HepG2 (cell line): ENCODE measurements around the gene DCTN1. TPM values are rescaled to one million over a fixed set of nuclear protein-coding genes. Genes with fewer than 3 reads are reported as not detected.

Experiments
- ATAC-seq: fragments of 200-7000 bp; cut with Tn5 transposase; 3 replicates; pipeline ENCODE4 v1.9.1; 2020; ENCODE audit warnings: mild to moderate bottlenecking, moderate library complexity
- BruUV-seq: library from RNA; stranded (reverse); fragments of 400-500 nt; replicated peaks from 2 replicates; lab custom pipeline; 2021; lab: Mats Ljungman, UMichigan
- CTCF ChIA-PET: fragments of 300-600 bp; formaldehyde crosslinking; extraction: SDS; loops from one replicate; lab custom pipeline; 2021; ENCODE audit warnings: low total read pairs, inconsistent platforms, low intra/inter-chr PET ratio; lab: Yijun Ruan, JAX
- POLR2A ChIA-PET: fragments of 350-600 bp; sonication (Branson Sonifier 250); formaldehyde crosslinking; loops from one replicate; lab custom pipeline; 2020; ENCODE audit warnings: antibody characterized with exemption, inconsistent platforms; lab: Yijun Ruan, JAX
- DNase-seq: peaks from one replicate; pipeline ENCODE4 v3.0.0-alpha.2; 2015; ENCODE audit warnings: low spot score
- FAIRE-seq: peaks from 3 replicates; lab custom pipeline; 2011; peaks lifted over from hg19 to GRCh38; lab: Jason Lieb, UNC
- H2AFZ ChIP-seq: one replicate; pipeline ENCODE4 v1.6.1; 2011; ENCODE audit warnings: low read length, inconsistent platforms
- H3K27ac ChIP-seq: fragments of 300-600 bp; 3 replicates; pipeline ENCODE4 v1.8.0; 2011; ENCODE audit warnings: mixed run types, mild to moderate bottlenecking, mixed read lengths, low read length, inconsistent platforms; ENCODE audit not compliant: insufficient read depth; ENCODE audit errors: extremely low read length
- H3K27me3 ChIP-seq, 2 experiments: fragments of 200-600 bp in 1 of 2; 2 replicates in 1 of 2; 3 replicates in 1 of 2; pipeline versions ENCODE4 v1.6.0 to v1.8.0; 2011; ENCODE audit warnings: low read length in 2 of 2, mild to moderate bottlenecking in 2 of 2, moderate library complexity in 2 of 2, inconsistent platforms in 1 of 2; ENCODE audit not compliant: insufficient read depth in 2 of 2, control insufficient read depth in 1 of 2
- H3K36me3 ChIP-seq, 2 experiments: fragments of 200-600 bp in 1 of 2; replicated peaks in 1 of 2; 2 replicates in 1 of 2; 3 replicates in 1 of 2; pipeline versions ENCODE4 v1.5.1 to v1.8.0; 2011; ENCODE audit warnings: low read length in 2 of 2, inconsistent platforms in 1 of 2; ENCODE audit not compliant: insufficient read depth in 2 of 2, control insufficient read depth in 1 of 2
- H3K4me1 ChIP-seq: 2 replicates; pipeline ENCODE4 v1.5.1; 2012; ENCODE audit warnings: low read length, inconsistent platforms; ENCODE audit not compliant: insufficient read depth
- H3K4me2 ChIP-seq: 2 replicates; pipeline ENCODE4 v1.6.0; 2011; ENCODE audit warnings: low read depth, low read length, inconsistent platforms
- H3K4me3 ChIP-seq, 3 experiments: fragments of 200-600 bp in 1 of 3; sonication (generic), shearing (Covaris generic) in 1 of 3; replicated peaks in 1 of 3; 2 replicates each; pipeline ENCODE4 v1.5.1; 2011 to 2016; ENCODE audit warnings: low read length in 3 of 3, inconsistent platforms in 2 of 3, low read depth in 2 of 3, mild to moderate bottlenecking in 2 of 3, control low read depth in 1 of 3, mixed read lengths in 1 of 3; ENCODE audit not compliant: insufficient read depth in 1 of 3
- H3K79me2 ChIP-seq: one replicate; pipeline ENCODE4 v1.6.1; 2011; ENCODE audit warnings: low read length, inconsistent platforms; ENCODE audit not compliant: insufficient read depth
- H3K9ac ChIP-seq: 2 replicates; pipeline ENCODE4 v1.6.0; 2011; ENCODE audit warnings: mild to moderate bottlenecking, low read depth, low read length, inconsistent platforms; ENCODE audit not compliant: insufficient read depth
- H3K9me3 ChIP-seq: 2 replicates; pipeline ENCODE4 v1.5.1; 2012; ENCODE audit warnings: mild to moderate bottlenecking, low read length
- H4K20me1 ChIP-seq: 2 replicates; pipeline ENCODE4 v1.6.0; 2011; ENCODE audit warnings: inconsistent platforms, mild to moderate bottlenecking, low read length, moderate library complexity; ENCODE audit not compliant: insufficient read depth
- ATF3 ChIP-seq: sonication (generic); formaldehyde crosslinking; IDR thresholded peaks from 2 replicates; pipeline ENCODE4 v1.4.0; 2020; ENCODE audit warnings: missing genetic modification reagents
- RXRA ChIP-seq: sonication (generic); formaldehyde crosslinking; IDR thresholded peaks from 2 replicates; pipeline ENCODE4 v1.5.1; 2020; ENCODE audit warnings: missing genetic modification reagents
- SUZ12 ChIP-seq: fragments of 150-350 bp; IDR thresholded peaks from 2 replicates; pipeline ENCODE4 v1.6.1; 2014; ENCODE audit warnings: low read depth, low read length
- TIGD3 ChIP-seq: sonication (generic); formaldehyde crosslinking; IDR thresholded peaks from 2 replicates; pipeline ENCODE4 v1.5.1; 2020; ENCODE audit warnings: mild to moderate bottlenecking, missing genetic modification reagents, borderline replicate concordance
- ZNF430 ChIP-seq: sonication (generic); formaldehyde crosslinking; IDR thresholded peaks from 2 replicates; pipeline ENCODE4 v1.9.0; 2021; ENCODE audit warnings: mild to moderate bottlenecking, missing genetic modification reagents
- WGBS: methylation state at CpG from one replicate; pipeline ENCODE4 v1.1.6; 2017; ENCODE audit warnings: low lambda C conversion rate; 5-methylcytosine and 5-hydroxymethylcytosine counted together
- in situ Hi-C: cut with HindIII; loops from 2 replicates; pipeline ENCODE4 v1.10.0; 2017; ENCODE audit warnings: low pct_unique_long_range_greater_than_20kb; ENCODE audit not compliant: extremely low pct_ligation_motif_present
- intact Hi-C: fragments of 100-400 bp; cut with micrococcal nuclease; formaldehyde crosslinking; loops from one replicate; pipeline ENCODE4 v1.10.0; 2022; ENCODE audit not compliant: unreplicated experiment
- polyA plus RNA-seq, 8 experiments: library from polyadenylated mRNA; depleted of rRNA in 3 of 8; stranded (reverse) in 7 of 8; unstranded in 1 of 8; fragments of >200 nt; fragmentation: Illumina TruSeq in 4 of 8; extraction: Trizol in 4 of 8; gene quantifications; 2 replicates each; pipeline versions ENCODE4 v1.2.1 to v1.2.3, GENCODE V29; 2011 to 2016; ENCODE audit warnings: low read depth in 4 of 8, missing spikeins in 1 of 8, mixed read lengths in 1 of 8; ENCODE audit not compliant: insufficient read depth in 1 of 8
- total RNA-seq, 5 experiments: library from RNA; depleted of rRNA; stranded (reverse); fragments of >200 nt; fragmentation: Illumina TruSeq; extraction: Trizol; gene quantifications; 2 replicates each; pipeline ENCODE4 v1.2.3, GENCODE V29; 2016; ENCODE audit warnings: low read depth in 1 of 5
- TF ChIP-seq, protein P1 (sequence below): sonication (generic); formaldehyde crosslinking; IDR thresholded peaks from 2 replicates; pipeline ENCODE4 v1.5.0; 2020; ENCODE audit warnings: mild to moderate bottlenecking, missing genetic modification reagents, borderline replicate concordance

The DCTN1 gene
- total and polyA plus RNA-seq, 2 of the 13 experiments (the other 11 are each of a cell fraction or from before 2014, with no cell fraction given) = 73.2 to 122 TPM

GRCh38 chr2:74378007-74378406 lies 2.1 kb downstream of the DCTN1 start:
- BruUV-seq = no TSS peak
- H3K36me3 ChIP-seq = peaks cover 18 to 26% of the 10 kb centered on the region in 2 experiments

More at GRCh38 chr2:74378007-74378406, 2.1 kb downstream of the DCTN1 start:
- Histone ChIP-seq H3K4me3 (no peak overlapping the region), H3K9me3 (no peaks in the 10 kb centered on the region), H2AFZ (no peak overlapping the region), H3K9ac (no peak overlapping the region), H3K79me2 (peaks cover 37% of the 10 kb centered on the region), H4K20me1 (peaks cover 14% of the 10 kb centered on the region; the same call in 1 of the 2 replicates), H3K4me1 (peaks cover 13% of the 10 kb centered on the region), H3K4me2 (no peak overlapping the region), H3K27ac (no peak overlapping the region)
- 92% methylated on average over 10 of the region's 10 CpGs for WGBS
- CTCF ChIA-PET = no interaction called here
- intact Hi-C loops = no loop called here
- POLR2A ChIA-PET = no interaction called here
- no peak for FAIRE-seq
- in situ Hi-C loops = no loop called here
- TF ChIP-seq SUZ12 = no peak
- no peak for TF ChIP-seq TIGD3 (CRISPR knock-in tag)
- TF ChIP-seq, protein P1, sequence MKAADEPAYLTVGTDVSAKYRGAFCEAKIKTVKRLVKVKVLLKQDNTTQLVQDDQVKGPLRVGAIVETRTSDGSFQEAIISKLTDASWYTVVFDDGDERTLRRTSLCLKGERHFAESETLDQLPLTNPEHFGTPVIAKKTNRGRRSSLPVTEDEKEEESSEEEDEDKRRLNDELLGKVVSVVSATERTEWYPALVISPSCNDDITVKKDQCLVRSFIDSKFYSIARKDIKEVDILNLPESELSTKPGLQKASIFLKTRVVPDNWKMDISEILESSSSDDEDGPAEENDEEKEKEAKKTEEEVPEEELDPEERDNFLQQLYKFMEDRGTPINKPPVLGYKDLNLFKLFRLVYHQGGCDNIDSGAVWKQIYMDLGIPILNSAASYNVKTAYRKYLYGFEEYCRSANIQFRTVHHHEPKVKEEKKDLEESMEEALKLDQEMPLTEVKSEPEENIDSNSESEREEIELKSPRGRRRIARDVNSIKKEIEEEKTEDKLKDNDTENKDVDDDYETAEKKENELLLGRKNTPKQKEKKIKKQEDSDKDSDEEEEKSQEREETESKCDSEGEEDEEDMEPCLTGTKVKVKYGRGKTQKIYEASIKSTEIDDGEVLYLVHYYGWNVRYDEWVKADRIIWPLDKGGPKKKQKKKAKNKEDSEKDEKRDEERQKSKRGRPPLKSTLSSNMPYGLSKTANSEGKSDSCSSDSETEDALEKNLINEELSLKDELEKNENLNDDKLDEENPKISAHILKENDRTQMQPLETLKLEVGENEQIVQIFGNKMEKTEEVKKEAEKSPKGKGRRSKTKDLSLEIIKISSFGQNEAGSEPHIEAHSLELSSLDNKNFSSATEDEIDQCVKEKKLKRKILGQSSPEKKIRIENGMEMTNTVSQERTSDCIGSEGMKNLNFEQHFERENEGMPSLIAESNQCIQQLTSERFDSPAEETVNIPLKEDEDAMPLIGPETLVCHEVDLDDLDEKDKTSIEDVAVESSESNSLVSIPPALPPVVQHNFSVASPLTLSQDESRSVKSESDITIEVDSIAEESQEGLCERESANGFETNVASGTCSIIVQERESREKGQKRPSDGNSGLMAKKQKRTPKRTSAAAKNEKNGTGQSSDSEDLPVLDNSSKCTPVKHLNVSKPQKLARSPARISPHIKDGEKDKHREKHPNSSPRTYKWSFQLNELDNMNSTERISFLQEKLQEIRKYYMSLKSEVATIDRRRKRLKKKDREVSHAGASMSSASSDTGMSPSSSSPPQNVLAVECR (CRISPR knock-in tag) = no peak
- TF ChIP-seq ZNF430 (CRISPR knock-in tag) = no peak
- TF ChIP-seq ATF3 (CRISPR knock-in tag) = no peak
- TF ChIP-seq RXRA (CRISPR knock-in tag) = no peak
- TF ChIP-seq, all 625 proteins: peak for 0
- ATAC-seq (no peak), DNase-seq (no peak)
- H3K27me3 ChIP-seq = no peaks in the 10 kb centered on the region
